HG03196 (cell line): ENCODE data around the gene PACS2.

Source experiments
- ATAC-seq: cut with Tn5 transposase; IDR thresholded peaks from one replicate; pipeline ENCODE4 v1.9.1; 2021; ENCODE audit not compliant: unreplicated experiment

The PACS2 gene

GRCh38 chr14:105366386-105367074 lies 52.0 kb downstream of the PACS2 start:
- no peak for ATAC-seq

- ATAC-seq, result no peak
Observed at GRCh38 chr14:105367116-105368031, 52.8 kb downstream of the PACS2 start.

- no peak for ATAC-seq
Observed at GRCh38 chr14:105368032-105368417, 53.5 kb downstream of the PACS2 start.

GRCh38 chr14:105368426-105368825 lies 53.9 kb downstream of the PACS2 start:
- ATAC-seq, result no peak

- ATAC-seq, result no peak
Observed at GRCh38 chr14:105368910-105369652, 54.5 kb downstream of the PACS2 start.

GRCh38 chr14:105369653-105370040 lies 55.1 kb downstream of the PACS2 start:
- ATAC-seq, result no peak

GRCh38 chr14:105374389-105374788 lies 59.8 kb downstream of the PACS2 start:
- no peak for ATAC-seq

- no peak for ATAC-seq
Observed at GRCh38 chr14:105375635-105376057, 61.1 kb downstream of the PACS2 start.

GRCh38 chr14:105376521-105377440 lies 62.2 kb downstream of the PACS2 start:
- no peak for ATAC-seq

GRCh38 chr14:105377555-105378182 lies 63.1 kb downstream of the PACS2 start:
- ATAC-seq, result no peak

GRCh38 chr14:105378199-105378598 lies 63.7 kb downstream of the PACS2 start:
- ATAC-seq, result no peak

- ATAC-seq, result no peak
Observed at GRCh38 chr14:105378873-105379685, 64.5 kb downstream of the PACS2 start.

GRCh38 chr14:105379946-105380345 lies 65.4 kb downstream of the PACS2 start:
- ATAC-seq, result no peak

GRCh38 chr14:105380756-105381155 lies 66.2 kb downstream of the PACS2 start:
- no peak for ATAC-seq

GRCh38 chr14:105381446-105382342 lies 67.1 kb downstream of the PACS2 start:
- ATAC-seq, result no peak

GRCh38 chr14:105382343-105383082 lies 68.0 kb downstream of the PACS2 start:
- ATAC-seq, result no peak

- ATAC-seq, result no peak
Observed at GRCh38 chr14:105383083-105383730, 68.7 kb downstream of the PACS2 start.
